ENCODE measurements around the gene CCNL1. TPM values are rescaled to one million over a fixed set of nuclear protein-coding genes. Genes with fewer than 3 reads are reported as not detected.

CCNL1 gene
- 157 and 194 TPM in 2 replicates for total RNA-seq

- H3K79me2 ChIP-seq (ENCODE audit: insufficient read depth, low read length): peaks cover 54% of the 10 kb centered on the region
- peaks cover 44% of the 10 kb centered on the region for H4K20me1 ChIP-seq (ENCODE audit: insufficient read depth, low read length)
- H3K4me3 ChIP-seq (ENCODE audit: insufficient read depth, low read length): peak within 1 kb of the TSS; percentile 73
- DNase-seq (ENCODE audit: insufficient read length, low spot score, missing footprints): peak; percentile 96
- no peaks in the 10 kb centered on the region for H3K9me3 ChIP-seq (ENCODE audit: low read depth, low read length)
- no peak for TF ChIP-seq CTCF (IDR thresholded peaks at IDR 0.05; ENCODE audit: extremely low read depth, low read depth, low read length)
- H2AFZ ChIP-seq (ENCODE audit: low read length): peak within 1 kb of the TSS; percentile 69
- peaks cover 42% of the 10 kb centered on the region for H3K36me3 ChIP-seq (ENCODE audit: insufficient read depth, low read length)
- peak within 1 kb of the TSS; percentile 97 for H3K4me2 ChIP-seq (ENCODE audit: insufficient read depth, low read length)
- peaks cover 34% of the 10 kb centered on the region for H3K4me1 ChIP-seq (ENCODE audit: insufficient read depth, low read length)
- H3K27ac ChIP-seq (ENCODE audit: low read depth, low read length): peak within 1 kb of the TSS; percentile 100
- H3K27me3 ChIP-seq (ENCODE audit: insufficient read depth, low read length): no peaks in the 10 kb centered on the region
Observed at GRCh38 chr3:157159762-157160657, at the start of gene CCNL1. Gene CCNL1, minus strand, starts transcription at chr3:157160147. Its CDS starts 53 bp downstream, at chr3:157160094.

- H3K9me3 ChIP-seq (ENCODE audit: low read depth, low read length): no peaks in the 10 kb centered on the region
- peak overlapping the region; percentile 56 for H3K27ac ChIP-seq (ENCODE audit: low read depth, low read length)
- H4K20me1 ChIP-seq (ENCODE audit: insufficient read depth, low read length): no peaks in the 10 kb centered on the region
- H3K4me3 ChIP-seq (ENCODE audit: insufficient read depth, low read length): no peak overlapping the region
- no peaks in the 10 kb centered on the region for H3K79me2 ChIP-seq (ENCODE audit: insufficient read depth, low read length)
- no peak for DNase-seq (ENCODE audit: insufficient read length, low spot score, missing footprints)
- no peaks in the 10 kb centered on the region for H3K36me3 ChIP-seq (ENCODE audit: insufficient read depth, low read length)
- H3K27me3 ChIP-seq (ENCODE audit: insufficient read depth, low read length): no peaks in the 10 kb centered on the region
- peak overlapping the region; percentile 61 for H3K4me2 ChIP-seq (ENCODE audit: insufficient read depth, low read length)
- no peak overlapping the region for H2AFZ ChIP-seq (ENCODE audit: low read length)
- peaks cover 35% of the 10 kb centered on the region for H3K4me1 ChIP-seq (ENCODE audit: insufficient read depth, low read length)
- no peak for TF ChIP-seq CTCF (IDR thresholded peaks at IDR 0.05; ENCODE audit: extremely low read depth, low read depth, low read length)
Observed at GRCh38 chr3:157204880-157205279, 44.9 kb upstream of the CCNL1 start.

- Histone ChIP-seq H2AFZ (ENCODE audit: low read length) (no peak overlapping the region), H3K4me2 (ENCODE audit: insufficient read depth, low read length) (peak overlapping the region; percentile 61)
Observed at GRCh38 chr3:157204431-157204830, 44.5 kb upstream of the CCNL1 start.

More at GRCh38 chr3:157204431-157204830, 44.5 kb upstream of the CCNL1 start:
- H3K27me3 ChIP-seq (ENCODE audit: insufficient read depth, low read length): no peaks in the 10 kb centered on the region
- H4K20me1 ChIP-seq (ENCODE audit: insufficient read depth, low read length): no peaks in the 10 kb centered on the region
- H3K27ac ChIP-seq (ENCODE audit: low read depth, low read length): no peak overlapping the region
- H3K4me1 ChIP-seq (ENCODE audit: insufficient read depth, low read length): peaks cover 39% of the 10 kb centered on the region
- no peak for DNase-seq (ENCODE audit: insufficient read length, low spot score, missing footprints)
- no peaks in the 10 kb centered on the region for H3K79me2 ChIP-seq (ENCODE audit: insufficient read depth, low read length)
- no peaks in the 10 kb centered on the region for H3K9me3 ChIP-seq (ENCODE audit: low read depth, low read length)
- H3K36me3 ChIP-seq (ENCODE audit: insufficient read depth, low read length): no peaks in the 10 kb centered on the region
- TF ChIP-seq CTCF (IDR thresholded peaks at IDR 0.05; ENCODE audit: extremely low read depth, low read depth, low read length): peak; percentile 68
- no peak overlapping the region for H3K4me3 ChIP-seq (ENCODE audit: insufficient read depth, low read length)
